SK-N-MC (cell line): ENCODE measurements around the gene KLRF2.

Experiments
- EZH2 ChIP-seq: fragments of 200-600 bp; sonication (generic); IDR thresholded peaks from one replicate; pipeline ENCODE4 v1.6.1; 2017; ENCODE audit warnings: antibody characterized with exemption
- POLR2AphosphoS5 ChIP-seq: IDR thresholded peaks from 2 replicates; pipeline ENCODE4 v1.6.1; 2012; ENCODE audit warnings: mild to moderate bottlenecking, low read depth, low read length, borderline replicate concordance

DNA sequence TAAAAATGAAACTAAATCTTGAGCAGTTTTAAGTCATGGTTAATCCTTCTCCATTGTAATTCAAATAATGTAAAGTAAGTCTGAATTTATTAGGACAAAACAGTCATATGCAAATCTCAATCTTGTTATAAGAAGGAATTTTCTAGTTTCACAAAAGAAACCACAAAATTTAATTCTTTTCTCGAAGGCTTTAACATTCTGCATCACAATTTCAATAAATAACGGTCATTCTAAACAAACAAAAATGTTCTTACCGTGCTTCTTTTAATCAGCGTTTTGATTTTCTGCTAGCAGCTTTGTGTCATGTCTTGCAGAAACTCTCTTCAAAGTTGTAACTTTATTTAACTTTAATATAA is 12.4 kb upstream of the KLRF2 start:
- TF ChIP-seq POLR2AphosphoS5, result no peak
- TF ChIP-seq EZH2, result no peak
